Spleen (tissue), 11 donors: ENCODE measurements around the gene MYOCD. TPM values are rescaled to one million over a fixed set of nuclear protein-coding genes. Genes with fewer than 3 reads are reported as not detected.

ENCODE experiments used
- DNase-seq: peaks from one replicate; pipeline ENCODE4 v3.0.0-alpha.2; 2020
- H3K27ac ChIP-seq, 8 donors: fragments of 200-600 bp; sonication (generic) in 7 of 8; 1 replicate in 4 of 8; 2 replicates in 4 of 8; pipeline versions ENCODE4 v1.5.0 to v1.8.0; 2016 to 2021; ENCODE audit warnings: inconsistent platforms in 4 of 8, mild to moderate bottlenecking in 4 of 8, moderate library complexity in 1 of 8
- H3K27me3 ChIP-seq, 7 donors: fragments of 200-600 bp; sonication (generic) in 6 of 7; replicated peaks in 1 of 7; 1 replicate in 4 of 7; 2 replicates in 3 of 7; pipeline versions ENCODE4 v1.5.0 to v1.8.0; 2016 to 2021; ENCODE audit warnings: inconsistent platforms in 3 of 7, mild to moderate bottlenecking in 1 of 7
- H3K36me3 ChIP-seq, 6 donors: fragments of 200-600 bp; sonication (generic) in 5 of 6; 1 replicate in 4 of 6; 2 replicates in 2 of 6; pipeline versions ENCODE4 v1.5.0 to v1.8.0; 2016 to 2021; ENCODE audit warnings: inconsistent platforms in 2 of 6
- H3K4me1 ChIP-seq, 6 donors: fragments of 200-600 bp; sonication (generic) in 5 of 6; 1 replicate in 3 of 6; 2 replicates in 3 of 6; pipeline versions ENCODE4 v1.5.0 to v1.8.0; 2016 to 2021; ENCODE audit warnings: inconsistent platforms in 3 of 6
- H3K4me3 ChIP-seq, 8 donors: fragments of 200-600 bp; sonication (generic) in 7 of 8; 1 replicate in 4 of 8; 2 replicates in 4 of 8; pipeline versions ENCODE4 v1.5.0 to v1.8.0; 2016 to 2021; ENCODE audit warnings: inconsistent platforms in 4 of 8, mild to moderate bottlenecking in 4 of 8, moderate library complexity in 2 of 8
- H3K9me3 ChIP-seq, 8 donors: fragments of 200-600 bp; sonication (generic) in 7 of 8; 1 replicate in 4 of 8; 2 replicates in 4 of 8; pipeline versions ENCODE4 v1.5.0 to v1.8.0; 2016 to 2021; ENCODE audit warnings: inconsistent platforms in 4 of 8
- POLR2A ChIP-seq, 3 donors: fragments of 450-650 bp; IDR thresholded peaks; one replicate each; pipeline ENCODE4 v1.5.1; 2017; ENCODE audit warnings: antibody characterized with exemption in 3 of 3, mild to moderate bottlenecking in 1 of 3
- POLR2AphosphoS5 ChIP-seq, 3 donors: sonication (generic); formaldehyde crosslinking; IDR thresholded peaks; one replicate each; pipeline ENCODE4 v1.5.1; 2017; ENCODE audit warnings: antibody characterized with exemption in 3 of 3
- WGBS, 5 donors: extraction: QIAGEN DNeasy Blood & Tissue Kit in 3 of 5; methylation state at CpG; one replicate each; pipeline versions ENCODE4 v1.1.5 to v1.1.7; 2013 to 2018; 5-methylcytosine and 5-hydroxymethylcytosine counted together
- intact Hi-C: fragments of 100-400 bp; cut with DNase I; formaldehyde crosslinking; loops from one replicate; pipeline ENCODE4 v1.15.0; 2023; ENCODE audit warnings: low total_unique reads
- polyA plus RNA-seq, 3 donors: library from polyadenylated mRNA; stranded (reverse); fragments of 200-250 nt; gene quantifications; one replicate each; pipeline ENCODE4 v1.2.1, GENCODE V29; 2013
- total RNA-seq, 7 donors: library from RNA; depleted of rRNA in 3 of 7; stranded (reverse); fragments of >200 nt in 3 of 7; fragmentation: NEBNext Ultra II Directional in 4 of 7; extraction: Animal tissue kit (Norgen Biotek cat#: 25700) in 4 of 7; gene quantifications; one replicate each; pipeline versions ENCODE4 v1.1.0 to v1.2.1, GENCODE V29; 2016 to 2021
- TF ChIP-seq, protein P1 (sequence below), 11 experiments: fragments of 200-600 bp in 7 of 11; fragments of 450-650 bp in 4 of 11; sonication (generic) in 4 of 11; IDR thresholded peaks in 8 of 11; conservative IDR thresholded peaks in 3 of 11; 1 replicate in 7 of 11; 2 replicates in 4 of 11; pipeline versions ENCODE4 v1.4.0 to v1.8.0; 2016 to 2021; ENCODE audit warnings: antibody characterized with exemption in 11 of 11, inconsistent platforms in 4 of 11, mild to moderate bottlenecking in 1 of 11
- donor health status: healthy with polysubstance abuse.
- donor health status: DM: no; HTN: no; CAD: no; lungs with moderate emphysema.
- donor health status: DM: no; HTN: no; CAD: no.
- donor health status: Bipolar disorder and iron deficiency.
- donor health status: healthy.
- donor health status: DM: no; HTN: no; CAD: no.
- donor health status: DM: yes; HTN: yes; CAD: no.

MYOCD gene
- total and polyA plus RNA-seq, 10 donors, result 0.17 to 2.5 (median 0.74) TPM

- WGBS, 5 donors, result 16 to 25% (median 18%) methylated on average over 24 to 27 of the region's 27 CpGs
- H3K4me1 ChIP-seq, result peaks cover 0 to 17% (median 11%) of the 10 kb centered on the region in 6 donors
- H3K9me3 ChIP-seq, result no peaks in the 10 kb centered on the region
- no peak for DNase-seq
- no peak overlapping the region for H3K27ac ChIP-seq
- intact Hi-C loops, result no loop called here
- H3K36me3 ChIP-seq, result no peaks in the 10 kb centered on the region
- peak overlapping the region; percentile 49 to 90 (median 69) for H3K4me3 ChIP-seq
- no peak for TF ChIP-seq POLR2A (IDR thresholded peaks at IDR 0.05)
- TF ChIP-seq POLR2AphosphoS5 (IDR thresholded peaks at IDR 0.05), result no peak
- H3K27me3 ChIP-seq, result peaks cover 0 to 66% (median 24%) of the 10 kb centered on the region in 7 donors
Observed at GRCh38 chr17:12790249-12791106, 124.8 kb downstream of the MYOCD start.

DNA sequence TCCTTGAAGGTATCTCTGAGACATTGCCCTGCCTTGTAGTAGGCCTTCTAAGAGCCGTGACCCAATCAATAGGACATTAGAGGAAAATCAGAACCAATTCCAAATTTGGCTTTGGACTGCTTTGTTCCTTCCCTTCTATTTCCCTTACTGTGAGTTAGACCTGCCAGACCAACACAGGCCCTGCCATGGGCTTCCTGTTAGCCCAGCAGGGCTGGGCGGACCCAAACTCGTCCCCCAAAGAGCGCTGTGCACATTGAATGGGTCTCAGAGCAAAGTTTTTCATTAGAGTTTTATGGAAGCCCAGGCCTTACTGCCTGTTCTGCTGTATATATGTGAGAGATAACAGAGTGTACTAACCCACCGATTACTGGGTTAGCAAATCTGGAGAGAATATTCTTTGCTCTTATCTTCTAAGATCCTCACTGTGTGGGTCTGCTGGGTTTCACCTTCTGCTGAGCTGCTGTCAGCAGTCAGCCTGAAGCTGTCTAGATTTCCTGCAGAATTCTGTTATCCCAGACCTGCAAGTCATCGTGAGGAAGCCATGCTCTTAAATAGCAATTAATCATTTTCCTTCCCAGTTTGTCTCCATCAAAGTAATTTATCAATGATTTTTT is 129.3 kb downstream of the MYOCD start:
- intact Hi-C loops, result no loop called here
- H3K4me1 ChIP-seq, result peaks cover 0 to 9% (median 4%) of the 10 kb centered on the region in 6 donors
- TF ChIP-seq POLR2AphosphoS5 (IDR thresholded peaks at IDR 0.05) (no peak), POLR2A (IDR thresholded peaks at IDR 0.05) (no peak)
- TF ChIP-seq, protein P1, sequence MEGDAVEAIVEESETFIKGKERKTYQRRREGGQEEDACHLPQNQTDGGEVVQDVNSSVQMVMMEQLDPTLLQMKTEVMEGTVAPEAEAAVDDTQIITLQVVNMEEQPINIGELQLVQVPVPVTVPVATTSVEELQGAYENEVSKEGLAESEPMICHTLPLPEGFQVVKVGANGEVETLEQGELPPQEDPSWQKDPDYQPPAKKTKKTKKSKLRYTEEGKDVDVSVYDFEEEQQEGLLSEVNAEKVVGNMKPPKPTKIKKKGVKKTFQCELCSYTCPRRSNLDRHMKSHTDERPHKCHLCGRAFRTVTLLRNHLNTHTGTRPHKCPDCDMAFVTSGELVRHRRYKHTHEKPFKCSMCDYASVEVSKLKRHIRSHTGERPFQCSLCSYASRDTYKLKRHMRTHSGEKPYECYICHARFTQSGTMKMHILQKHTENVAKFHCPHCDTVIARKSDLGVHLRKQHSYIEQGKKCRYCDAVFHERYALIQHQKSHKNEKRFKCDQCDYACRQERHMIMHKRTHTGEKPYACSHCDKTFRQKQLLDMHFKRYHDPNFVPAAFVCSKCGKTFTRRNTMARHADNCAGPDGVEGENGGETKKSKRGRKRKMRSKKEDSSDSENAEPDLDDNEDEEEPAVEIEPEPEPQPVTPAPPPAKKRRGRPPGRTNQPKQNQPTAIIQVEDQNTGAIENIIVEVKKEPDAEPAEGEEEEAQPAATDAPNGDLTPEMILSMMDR (IDR thresholded peaks at IDR 0.05 in 8 of 11, conservative IDR thresholded peaks at IDR 0.05 in 3 of 11), result no peak
- H3K4me3 ChIP-seq, result no peak overlapping the region
- H3K27me3 ChIP-seq, result peaks cover 0 to 29% (median 9%) of the 10 kb centered on the region in 7 donors
- H3K36me3 ChIP-seq, result no peaks in the 10 kb centered on the region
- 53 to 70% (median 59%) methylated on average over 6 of the region's 6 CpGs for WGBS, 5 donors
- H3K9me3 ChIP-seq, result peaks cover 0 to 14% (median 8%) of the 10 kb centered on the region in 8 donors
- H3K27ac ChIP-seq, result no peak overlapping the region
- no peak for DNase-seq

GRCh38 chr17:12800855-12801365 is 135.2 kb downstream of the MYOCD start:
- intact Hi-C loops, result no loop called here
- Histone ChIP-seq H3K9me3 (peaks cover 0 to 14% (median 9%) of the 10 kb centered on the region in 8 donors), H3K27me3 (peaks cover 0 to 5% (median 0%) of the 10 kb centered on the region in 7 donors), H3K27ac (no peak overlapping the region), H3K4me1 (no peaks in the 10 kb centered on the region), H3K36me3 (no peaks in the 10 kb centered on the region), H3K4me3 (no peak overlapping the region)
- no peak for DNase-seq
- TF ChIP-seq POLR2AphosphoS5 (IDR thresholded peaks at IDR 0.05), result no peak
- no peak for TF ChIP-seq POLR2A (IDR thresholded peaks at IDR 0.05)
- TF ChIP-seq, protein P1 (IDR thresholded peaks at IDR 0.05 in 8 of 11, conservative IDR thresholded peaks at IDR 0.05 in 3 of 11), result no peak
- WGBS, 5 donors, result 54 to 63% (median 58%) methylated on average over 3 of the region's 3 CpGs

DNA sequence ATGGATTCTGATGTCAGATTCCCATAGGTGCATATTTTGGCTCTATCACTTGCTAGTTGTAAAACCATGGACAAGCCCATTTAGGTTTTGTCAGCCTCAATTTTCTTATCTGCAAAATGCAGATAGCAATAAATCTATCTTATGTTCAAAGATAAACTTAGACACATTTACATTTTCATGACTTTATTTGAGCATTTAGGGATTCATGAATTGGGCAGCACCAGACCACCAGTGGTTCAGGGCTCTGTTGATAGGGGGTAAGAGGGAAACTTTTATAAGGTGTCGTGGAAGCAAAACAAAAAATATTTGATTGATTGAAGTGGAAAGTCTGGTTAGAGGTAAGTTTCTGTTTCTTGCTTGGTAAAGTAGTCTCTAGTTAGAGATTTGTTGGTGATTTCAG is 140.9 kb downstream of the MYOCD start:
- no peak overlapping the region for H3K27ac ChIP-seq
- H3K36me3 ChIP-seq, result no peaks in the 10 kb centered on the region
- no peaks in the 10 kb centered on the region for H3K27me3 ChIP-seq
- DNase-seq, result no peak
- intact Hi-C loops, result no loop called here
- peaks cover 0 to 37% (median 25%) of the 10 kb centered on the region in 8 donors for H3K9me3 ChIP-seq
- no peak overlapping the region for H3K4me3 ChIP-seq
- 84 to 100% (median 93%) methylated on average over 1 of the region's 1 CpG for whole genome bisulfite sequencing, 5 donors
- TF ChIP-seq POLR2A (IDR thresholded peaks at IDR 0.05) (no peak), POLR2AphosphoS5 (IDR thresholded peaks at IDR 0.05) (no peak)
- TF ChIP-seq, protein P1 (IDR thresholded peaks at IDR 0.05 in 8 of 11, conservative IDR thresholded peaks at IDR 0.05 in 3 of 11), result no peak
- H3K4me1 ChIP-seq, result no peaks in the 10 kb centered on the region
